ENCODE results near the gene DNASE2. TPM values are rescaled to one million over a fixed set of nuclear protein-coding genes. Genes with fewer than 3 reads are reported as not detected.
A peak's percentile ranks its signal among the peaks of the same experiment; 100 is the strongest.

The DNASE2 gene
- total RNA-seq, 1 experiment from 2014 or later: 22.7 TPM

DNA sequence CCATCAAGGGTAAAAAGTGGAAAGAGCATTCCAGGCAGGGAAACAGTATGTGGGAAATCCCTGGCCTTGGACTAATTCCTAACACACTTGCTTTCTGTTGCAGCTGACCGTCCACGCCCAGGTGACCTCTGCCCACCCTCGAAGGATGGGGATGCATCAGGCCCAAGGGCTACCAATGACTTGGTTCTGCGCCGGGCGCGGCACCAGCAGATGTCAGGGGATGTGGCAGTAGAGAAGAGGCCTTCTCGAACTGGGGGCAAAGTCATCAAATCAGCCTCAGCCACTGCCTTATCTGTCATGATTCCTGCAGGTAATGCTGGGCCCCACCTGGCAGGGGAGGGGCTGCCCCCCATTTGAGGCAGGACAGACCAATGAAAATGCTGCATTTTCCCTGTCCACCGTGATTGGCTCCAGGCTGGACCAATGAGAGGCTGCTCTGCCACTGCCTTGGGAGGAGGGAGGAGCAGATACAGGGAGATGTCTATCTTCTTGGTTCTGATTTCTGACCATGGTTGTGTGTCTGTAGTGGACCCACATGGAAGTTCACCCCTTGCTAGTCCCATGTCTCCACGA lies 12.6 kb downstream of the DNASE2 start:
- H3K27me3 ChIP-seq (replicated peaks; ENCODE audit: insufficient read depth, low read depth, low read length, poor library complexity): no peaks in the 10 kb centered on the region
- H3K4me1 ChIP-seq (ENCODE audit: insufficient read depth, low read length, poor library complexity, severe bottlenecking): peaks cover 9% of the 10 kb centered on the region
- POLR2A ChIA-PET (ENCODE audit: low non-redundant PET): no interaction called here
- H3K4me3 ChIP-seq (ENCODE audit: low read depth, low read length, poor library complexity, severe bottlenecking): no peak overlapping the region
- no peaks in the 10 kb centered on the region for H3K36me3 ChIP-seq (ENCODE audit: insufficient read depth, low read length, poor library complexity, severe bottlenecking)
- H3K9me3 ChIP-seq (ENCODE audit: low read depth, low read length, poor library complexity, severe bottlenecking): no peaks in the 10 kb centered on the region
- no TSS peak for BruUV-seq (replicated peaks)
- TF ChIP-seq, protein P1, sequence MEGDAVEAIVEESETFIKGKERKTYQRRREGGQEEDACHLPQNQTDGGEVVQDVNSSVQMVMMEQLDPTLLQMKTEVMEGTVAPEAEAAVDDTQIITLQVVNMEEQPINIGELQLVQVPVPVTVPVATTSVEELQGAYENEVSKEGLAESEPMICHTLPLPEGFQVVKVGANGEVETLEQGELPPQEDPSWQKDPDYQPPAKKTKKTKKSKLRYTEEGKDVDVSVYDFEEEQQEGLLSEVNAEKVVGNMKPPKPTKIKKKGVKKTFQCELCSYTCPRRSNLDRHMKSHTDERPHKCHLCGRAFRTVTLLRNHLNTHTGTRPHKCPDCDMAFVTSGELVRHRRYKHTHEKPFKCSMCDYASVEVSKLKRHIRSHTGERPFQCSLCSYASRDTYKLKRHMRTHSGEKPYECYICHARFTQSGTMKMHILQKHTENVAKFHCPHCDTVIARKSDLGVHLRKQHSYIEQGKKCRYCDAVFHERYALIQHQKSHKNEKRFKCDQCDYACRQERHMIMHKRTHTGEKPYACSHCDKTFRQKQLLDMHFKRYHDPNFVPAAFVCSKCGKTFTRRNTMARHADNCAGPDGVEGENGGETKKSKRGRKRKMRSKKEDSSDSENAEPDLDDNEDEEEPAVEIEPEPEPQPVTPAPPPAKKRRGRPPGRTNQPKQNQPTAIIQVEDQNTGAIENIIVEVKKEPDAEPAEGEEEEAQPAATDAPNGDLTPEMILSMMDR (conservative IDR thresholded peaks at IDR 0.05; ENCODE audit: low read depth, low read length): no peak
- TF ChIP-seq EZH2 (IDR thresholded peaks at IDR 0.05; ENCODE audit: borderline replicate concordance, low read depth, low read length, poor library complexity, severe bottlenecking): no peak
- H3K27ac ChIP-seq (ENCODE audit: low read depth, low read length, poor library complexity, severe bottlenecking): no peak overlapping the region
- intact Hi-C loops (cut with micrococcal nuclease; ENCODE audit: unreplicated experiment): no loop called here
- DNase-seq (ENCODE audit: low spot score): no peak
- CTCF ChIA-PET: no interaction called here

DNA sequence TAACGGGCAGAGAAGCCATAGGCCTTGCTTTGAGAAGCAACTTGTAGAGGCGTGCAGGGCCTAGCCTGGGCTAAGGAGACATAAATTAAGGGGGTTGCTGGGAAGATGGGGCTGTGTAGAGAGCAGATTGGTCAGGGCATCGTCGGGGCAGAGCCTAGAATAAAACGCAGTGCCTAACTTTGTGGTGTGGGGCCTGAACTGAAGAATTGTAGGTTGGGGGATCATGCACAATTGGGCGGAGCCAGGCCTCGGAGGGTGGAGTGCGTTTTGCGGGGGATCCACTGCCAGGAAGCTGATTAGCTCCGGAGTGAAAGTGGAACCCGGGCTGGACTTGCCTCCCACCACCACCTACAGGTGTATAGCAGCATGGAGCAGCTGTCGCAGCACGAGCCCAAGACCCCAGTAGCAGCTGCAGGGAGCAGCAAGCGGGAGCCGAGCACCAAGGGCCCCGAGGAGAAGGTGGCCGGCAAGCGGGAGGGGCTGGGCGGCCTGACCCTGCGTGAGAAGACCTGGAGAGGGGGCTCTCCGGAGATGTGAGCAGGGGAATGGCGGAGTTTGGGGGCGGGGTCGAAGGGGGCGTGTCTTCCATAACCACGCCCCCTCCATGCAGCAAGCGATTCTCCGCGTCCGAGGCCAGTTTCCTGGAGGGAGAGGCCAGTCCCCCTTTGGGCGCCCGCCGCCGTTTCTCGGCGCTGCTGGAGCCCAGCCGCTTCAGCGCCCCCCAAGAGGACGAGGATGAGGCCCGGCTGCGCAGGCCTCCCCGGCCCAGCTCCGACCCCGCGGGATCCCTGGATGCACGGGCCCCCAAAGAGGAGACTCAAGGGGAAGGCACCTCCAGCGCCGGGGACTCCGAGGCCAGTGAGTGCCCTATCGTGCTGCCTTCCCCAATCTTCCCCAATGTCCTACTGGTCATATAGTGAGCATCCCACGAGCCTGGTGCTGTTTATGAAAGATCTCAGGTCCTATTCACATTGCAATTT lies 13.8 kb downstream of the DNASE2 start:
- intact Hi-C loops (cut with micrococcal nuclease; ENCODE audit: unreplicated experiment): no loop called here
- no peaks in the 10 kb centered on the region for H3K36me3 ChIP-seq (ENCODE audit: insufficient read depth, low read length, poor library complexity, severe bottlenecking)
- DNase-seq (ENCODE audit: low spot score): peak; percentile 87
- H3K9me3 ChIP-seq (ENCODE audit: low read depth, low read length, poor library complexity, severe bottlenecking): no peaks in the 10 kb centered on the region
- peak overlapping the region; percentile 60 for H3K4me3 ChIP-seq (ENCODE audit: low read depth, low read length, poor library complexity, severe bottlenecking)
- BruUV-seq (replicated peaks): no TSS peak
- H3K27me3 ChIP-seq (replicated peaks; ENCODE audit: insufficient read depth, low read depth, low read length, poor library complexity): no peaks in the 10 kb centered on the region
- peak overlapping the region; percentile 49 for H3K27ac ChIP-seq (ENCODE audit: low read depth, low read length, poor library complexity, severe bottlenecking)
- ChIA-PET POLR2A (ENCODE audit: low non-redundant PET) (no interaction called here), CTCF (no interaction called here)
- peaks cover 9% of the 10 kb centered on the region for H3K4me1 ChIP-seq (ENCODE audit: insufficient read depth, low read length, poor library complexity, severe bottlenecking)
- TF ChIP-seq EZH2 (IDR thresholded peaks at IDR 0.05; ENCODE audit: borderline replicate concordance, low read depth, low read length, poor library complexity, severe bottlenecking): no peak
- TF ChIP-seq, protein P1 (conservative IDR thresholded peaks at IDR 0.05; ENCODE audit: low read depth, low read length): no peak; the same call in 1 of the 2 replicates

DNA sequence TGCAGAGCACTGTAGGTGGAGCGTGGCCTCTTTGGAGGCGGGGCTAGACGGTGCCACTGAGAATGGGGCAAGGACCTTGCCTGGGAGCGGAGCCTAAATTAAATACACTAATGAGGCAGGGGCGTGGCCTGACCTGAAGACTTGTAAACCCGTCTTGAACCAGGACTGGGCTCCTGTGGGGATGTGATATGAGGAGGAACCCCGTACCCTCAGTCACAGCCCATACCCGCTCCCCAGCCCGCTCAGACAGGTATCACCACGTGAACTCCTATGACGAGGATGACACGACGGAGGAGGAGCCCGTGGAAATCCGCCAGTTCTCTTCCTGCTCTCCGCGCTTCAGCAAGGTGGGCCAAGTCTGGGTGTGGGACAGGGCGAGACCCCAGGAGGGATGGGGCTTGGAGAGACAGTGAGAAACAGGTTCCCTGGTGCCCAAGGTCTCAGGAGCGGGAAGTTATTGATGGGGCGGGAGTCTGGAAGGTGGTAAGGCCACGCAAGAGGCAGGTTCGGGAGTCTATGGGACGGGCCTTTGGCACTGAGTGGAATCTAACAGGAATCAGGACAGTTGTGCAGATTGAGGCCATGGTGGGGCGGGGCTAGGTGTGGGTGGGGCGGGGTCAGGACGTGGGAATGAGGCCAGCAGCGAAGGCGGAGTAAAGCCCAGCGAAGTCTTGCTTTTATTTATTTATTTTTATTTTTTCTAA lies 14.7 kb downstream of the DNASE2 start:
- TF ChIP-seq EZH2 (IDR thresholded peaks at IDR 0.05; ENCODE audit: borderline replicate concordance, low read depth, low read length, poor library complexity, severe bottlenecking): no peak
- TF ChIP-seq, protein P1 (conservative IDR thresholded peaks at IDR 0.05; ENCODE audit: low read depth, low read length): no peak
- Histone ChIP-seq H3K27me3 (replicated peaks; ENCODE audit: insufficient read depth, low read depth, low read length, poor library complexity) (no peaks in the 10 kb centered on the region), H3K4me3 (ENCODE audit: low read depth, low read length, poor library complexity, severe bottlenecking) (no peak overlapping the region), H3K27ac (ENCODE audit: low read depth, low read length, poor library complexity, severe bottlenecking) (no peak overlapping the region), H3K4me1 (ENCODE audit: insufficient read depth, low read length, poor library complexity, severe bottlenecking) (peaks cover 9% of the 10 kb centered on the region), H3K9me3 (ENCODE audit: low read depth, low read length, poor library complexity, severe bottlenecking) (no peaks in the 10 kb centered on the region), H3K36me3 (ENCODE audit: insufficient read depth, low read length, poor library complexity, severe bottlenecking) (no peaks in the 10 kb centered on the region)
- BruUV-seq (replicated peaks): no TSS peak
- DNase-seq (ENCODE audit: low spot score): no peak
- POLR2A ChIA-PET (ENCODE audit: low non-redundant PET): no interaction called here
- CTCF ChIA-PET: no interaction called here
- intact Hi-C loops (cut with micrococcal nuclease; ENCODE audit: unreplicated experiment): no loop called here

All from A673 (cell line).